Common myeloid progenitor, CD34-positive (primary cell): ENCODE data around the gene B4GAT1.
A peak's percentile ranks its signal among the peaks of the same experiment; 100 is the strongest.

Experiments used
- CTCF ChIA-PET: fragments of 350-600 bp; sonication (Branson Sonifier 250); formaldehyde crosslinking; loops from one replicate; lab custom pipeline; 2021; ENCODE audit warnings: antibody characterized with exemption; lab: Charles Lee
- POLR2A ChIA-PET: fragments of 350-600 bp; sonication (Branson Sonifier 250); formaldehyde crosslinking; loops from one replicate; lab custom pipeline; 2021; ENCODE audit warnings: antibody characterized with exemption; lab: Charles Lee
- DNase-seq, 3 donors: peaks; one replicate each; pipeline versions ENCODE4 v3.0.0 to v3.0.0-alpha.2; 2013
- H3K27ac ChIP-seq, 2 experiments: 1 replicate in 1 of 2; 2 replicates in 1 of 2; pipeline ENCODE4 v1.7.0; 2013; ENCODE audit warnings: inconsistent platforms in 2 of 2, low read length in 2 of 2, mild to moderate bottlenecking in 2 of 2, low read depth in 1 of 2, moderate library complexity in 1 of 2; ENCODE audit not compliant: severe bottlenecking in 2 of 2, insufficient read depth in 1 of 2, poor library complexity in 1 of 2
- H3K27me3 ChIP-seq, 5 experiments: replicated peaks in 2 of 5; 1 replicate in 3 of 5; 2 replicates in 2 of 5; pipeline versions ENCODE4 v1.6.1 to v1.7.0; 2013; ENCODE audit warnings: low read length in 4 of 5, mild to moderate bottlenecking in 2 of 5, moderate library complexity in 2 of 5, inconsistent platforms in 1 of 5; ENCODE audit not compliant: insufficient read depth in 5 of 5, control insufficient read depth in 4 of 5
- H3K36me3 ChIP-seq, 4 experiments: 1 replicate in 2 of 4; 2 replicates in 2 of 4; pipeline versions ENCODE4 v1.6.1 to v1.7.0; 2013; ENCODE audit warnings: low read length in 3 of 4, control low read depth in 1 of 4, mild to moderate bottlenecking in 1 of 4; ENCODE audit not compliant: control insufficient read depth in 4 of 4, insufficient read depth in 4 of 4
- H3K4me1 ChIP-seq, 4 experiments: 1 replicate in 3 of 4; 2 replicates in 1 of 4; pipeline versions ENCODE4 v1.6.1 to v1.7.1; 2013; ENCODE audit warnings: low read length in 3 of 4, mild to moderate bottlenecking in 3 of 4, control low read depth in 1 of 4, inconsistent platforms in 1 of 4, moderate library complexity in 1 of 4; ENCODE audit not compliant: control insufficient read depth in 4 of 4, insufficient read depth in 4 of 4; ENCODE audit errors: control extremely low read depth in 1 of 4
- H3K4me3 ChIP-seq, 7 experiments: 1 replicate in 4 of 7; 2 replicates in 3 of 7; pipeline versions ENCODE4 v1.5.1 to v1.7.0; 2013; ENCODE audit warnings: mild to moderate bottlenecking in 7 of 7, low read length in 6 of 7, moderate library complexity in 6 of 7, inconsistent platforms in 2 of 7, low read depth in 2 of 7, control low read depth in 1 of 7; ENCODE audit not compliant: insufficient read depth in 4 of 7, control insufficient read depth in 1 of 7; ENCODE audit errors: extremely low read depth in 1 of 7
- H3K9me3 ChIP-seq, 5 experiments: 1 replicate in 4 of 5; 2 replicates in 1 of 5; pipeline versions ENCODE4 v1.6.1 to v1.7.1; 2013; ENCODE audit warnings: low read length in 4 of 5, mild to moderate bottlenecking in 2 of 5, inconsistent platforms in 1 of 5, low read depth in 1 of 5, moderate library complexity in 1 of 5; ENCODE audit not compliant: control insufficient read depth in 4 of 5, insufficient read depth in 2 of 5; ENCODE audit errors: control extremely low read depth in 1 of 5
- WGBS: methylation state at CpG from one replicate; pipeline ENCODE4 v1.1.5; 2013; ENCODE audit not compliant: insufficient coverage; 5-methylcytosine and 5-hydroxymethylcytosine counted together

Gene B4GAT1

GRCh38 chr11:66367561-66368312 is 20.3 kb upstream of the B4GAT1 start:
- H3K27me3 ChIP-seq: no peaks in the 10 kb centered on the region
- DNase-seq: no peak
- H3K36me3 ChIP-seq: peaks cover 4 to 64% (median 22%) of the 10 kb centered on the region in 4 experiments
- ChIA-PET POLR2A (no interaction called here), CTCF (interaction anchor here (0.6 to 2.3 kb wide), 5 partner anchors 10 to 33 kb away, joined by 3 to 9 read pairs (median 3); no protein-coding TSS in a partner anchor)
- H3K9me3 ChIP-seq: no peaks in the 10 kb centered on the region
- H3K4me1 ChIP-seq: peaks cover 0 to 25% (median 14%) of the 10 kb centered on the region in 4 experiments
- no peak overlapping the region for H3K4me3 ChIP-seq
- no peak overlapping the region for H3K27ac ChIP-seq
- 97% methylated on average over 15 of the region's 15 CpGs for WGBS

GRCh38 chr11:66366844-66367477 is 19.5 kb upstream of the B4GAT1 start:
- Histone ChIP-seq H3K4me1 (peaks cover 0 to 17% (median 8%) of the 10 kb centered on the region in 4 experiments), H3K4me3 (no peak overlapping the region), H3K9me3 (no peaks in the 10 kb centered on the region), H3K27ac (no peak overlapping the region), H3K36me3 (peaks cover 4 to 72% (median 24%) of the 10 kb centered on the region in 4 experiments), H3K27me3 (no peaks in the 10 kb centered on the region)
- CTCF ChIA-PET: interaction anchor here (0.6 to 2.3 kb wide), 5 partner anchors 11 to 34 kb away, joined by 3 to 9 read pairs (median 3); no protein-coding TSS in a partner anchor
- 100% methylated on average over 7 of the region's 8 CpGs for WGBS
- no peak for DNase-seq
- POLR2A ChIA-PET: no interaction called here

DNA sequence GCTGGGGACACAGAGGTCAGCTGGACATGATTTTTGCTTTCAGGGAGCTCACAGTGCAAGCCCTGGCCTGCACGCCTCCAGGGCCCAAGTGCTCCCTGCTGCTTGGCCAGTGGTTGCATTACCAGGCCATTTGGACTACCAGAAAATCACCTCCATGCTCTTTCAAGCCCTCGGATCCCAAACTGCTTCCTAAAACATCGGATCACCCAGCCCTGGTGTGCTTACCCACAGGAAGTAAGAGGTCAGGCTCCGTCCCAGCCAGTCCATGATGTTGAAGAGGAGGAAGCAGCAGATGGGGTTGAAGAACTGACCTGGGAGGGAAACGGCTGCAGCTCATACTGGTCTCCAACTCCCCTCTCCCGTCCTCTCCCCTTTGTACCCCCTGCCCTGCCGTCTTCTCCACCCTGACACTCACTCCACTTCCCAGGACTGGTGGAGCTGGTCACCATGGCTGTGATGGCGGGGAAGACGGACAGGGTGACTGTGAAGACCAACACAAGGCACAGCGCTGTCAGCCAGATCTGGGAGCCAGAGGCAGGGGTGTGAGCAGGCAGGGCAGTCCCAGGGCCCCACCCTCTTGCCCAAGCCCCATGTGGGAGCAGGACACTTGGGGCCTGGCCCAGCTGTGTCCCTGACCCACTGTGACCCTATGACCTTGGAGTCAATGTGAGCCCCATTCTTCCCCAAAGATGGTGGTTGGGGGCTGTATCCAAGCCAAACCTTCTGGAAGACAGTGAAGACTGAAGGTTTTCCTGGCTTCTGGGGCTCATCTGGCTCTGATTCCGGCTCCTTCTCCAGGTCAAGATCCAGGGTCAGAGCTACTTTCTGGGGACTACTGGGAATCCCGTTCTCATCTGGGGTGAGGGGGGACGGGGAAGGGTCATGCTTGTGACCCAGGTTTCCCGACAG is 18.5 kb upstream of the B4GAT1 start:
- Histone ChIP-seq H3K4me3 (no peak overlapping the region), H3K9me3 (no peaks in the 10 kb centered on the region), H3K27ac (no peak overlapping the region), H3K4me1 (peaks cover 0 to 15% (median 5%) of the 10 kb centered on the region in 4 experiments), H3K36me3 (peaks cover 4 to 77% (median 27%) of the 10 kb centered on the region in 4 experiments), H3K27me3 (no peaks in the 10 kb centered on the region)
- ChIA-PET CTCF (interaction anchor here (1.0 to 3.1 kb wide), 5 partner anchors 11 to 100 kb away, joined by 3 to 18 read pairs (median 7); no protein-coding TSS in a partner anchor), POLR2A (no interaction called here)
- WGBS: 92% methylated on average over 10 of the region's 14 CpGs
- DNase-seq: no peak

GRCh38 chr11:66365166-66365565 is 17.7 kb upstream of the B4GAT1 start:
- Histone ChIP-seq H3K9me3 (no peaks in the 10 kb centered on the region), H3K4me3 (no peak overlapping the region), H3K27ac (no peak overlapping the region), H3K27me3 (no peaks in the 10 kb centered on the region), H3K36me3 (peaks cover 4 to 76% (median 27%) of the 10 kb centered on the region in 4 experiments), H3K4me1 (peaks cover 0 to 7% (median under 1%) of the 10 kb centered on the region in 4 experiments)
- ChIA-PET CTCF (interaction anchor here (1.0 to 3.1 kb wide), 4 partner anchors 10 to 24 kb away, joined by 3 to 18 read pairs (median 8); no protein-coding TSS in a partner anchor), POLR2A (no interaction called here)
- no peak for DNase-seq
- WGBS: 93% methylated on average over 6 of the region's 6 CpGs

DNA sequence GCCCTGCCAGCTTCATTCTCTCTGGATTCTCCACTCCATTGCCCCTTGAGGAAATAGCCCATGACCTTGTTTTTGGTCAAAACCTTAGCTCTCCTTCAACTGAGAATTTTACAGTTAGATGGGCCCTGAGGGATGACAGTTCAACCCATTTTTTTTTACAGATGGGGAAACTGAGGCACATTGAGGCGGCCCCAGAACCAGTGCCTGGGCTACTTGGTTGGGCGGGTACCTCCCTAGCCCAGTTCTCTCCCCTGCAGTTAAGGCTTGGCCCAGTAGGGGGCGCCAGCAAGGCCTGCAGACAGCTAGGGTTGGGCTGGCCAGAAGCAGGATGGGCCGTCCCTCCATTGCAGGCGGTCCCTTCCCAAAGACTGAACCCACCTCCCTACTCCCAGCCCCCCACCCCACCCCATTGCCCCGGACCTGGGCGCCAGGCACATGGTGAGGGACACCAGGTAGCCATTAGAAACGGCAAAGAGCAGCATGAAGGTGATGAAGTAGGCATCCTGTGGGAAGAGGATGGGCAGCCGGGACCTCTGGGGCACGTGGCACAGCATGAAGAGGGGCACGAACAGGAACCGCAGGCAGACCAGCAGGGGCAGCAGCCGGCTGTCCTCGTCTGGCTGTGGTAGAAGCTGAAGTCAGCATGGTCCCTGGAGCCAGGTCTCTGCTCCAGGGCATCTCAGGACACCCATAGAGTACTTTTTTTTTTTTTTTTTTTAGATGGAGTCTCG is 16.5 kb upstream of the B4GAT1 start:
- CTCF ChIA-PET: interaction anchor here (0.8 to 3.2 kb wide), 10 partner anchors 8 to 474 kb away, joined by 3 to 18 read pairs (median 4); partner anchors contain the start of gene SLC29A2
- H3K27ac ChIP-seq: no peak overlapping the region
- no peak overlapping the region for H3K4me3 ChIP-seq
- H3K4me1 ChIP-seq: no peaks in the 10 kb centered on the region
- WGBS: 77% methylated on average over 5 of the region's 15 CpGs
- no peaks in the 10 kb centered on the region for H3K9me3 ChIP-seq
- DNase-seq: peak in 2 of 3 donors; percentile 55 to 64
- peaks cover 4 to 65% (median 26%) of the 10 kb centered on the region in 4 experiments for H3K36me3 ChIP-seq
- no peaks in the 10 kb centered on the region for H3K27me3 ChIP-seq
- POLR2A ChIA-PET: no interaction called here

GRCh38 chr11:66363187-66363601 is 15.8 kb upstream of the B4GAT1 start:
- H3K4me3 ChIP-seq: no peak overlapping the region
- H3K27ac ChIP-seq: no peak overlapping the region
- peaks cover 4 to 57% (median 22%) of the 10 kb centered on the region in 4 experiments for H3K36me3 ChIP-seq
- no peaks in the 10 kb centered on the region for H3K4me1 ChIP-seq
- no peaks in the 10 kb centered on the region for H3K27me3 ChIP-seq
- WGBS: 100% methylated on average over 13 of the region's 14 CpGs
- H3K9me3 ChIP-seq: no peaks in the 10 kb centered on the region
- DNase-seq: no peak
- CTCF ChIA-PET: interaction anchor here (0.8 to 3.2 kb wide), 11 partner anchors 8 to 475 kb away, joined by 3 to 18 read pairs (median 4); partner anchors contain the start of gene SLC29A2
- POLR2A ChIA-PET: interaction anchor here (0.5 kb wide), 1 partner anchor 27 kb away, joined by 3 read pairs; no protein-coding TSS in a partner anchor
